Left hindlimb (tissue), 1 donor: Measurements from ENCODE around the gene RASGRF2.

Experiments used
- DNase-seq: peaks from one replicate; pipeline ENCODE4 v3.0.0-alpha.2; 2018

The RASGRF2 gene

GRCh38 chr5:81212211-81212751 lies 252.1 kb downstream of the RASGRF2 start:
- DNase-seq, result no peak

- DNase-seq, result no peak
Measured at GRCh38 chr5:81213070-81213469, 252.9 kb downstream of the RASGRF2 start.

- no peak for DNase-seq
Measured at GRCh38 chr5:81214848-81215247, 254.7 kb downstream of the RASGRF2 start.

GRCh38 chr5:81216152-81216551 lies 256.0 kb downstream of the RASGRF2 start:
- DNase-seq, result no peak

DNA sequence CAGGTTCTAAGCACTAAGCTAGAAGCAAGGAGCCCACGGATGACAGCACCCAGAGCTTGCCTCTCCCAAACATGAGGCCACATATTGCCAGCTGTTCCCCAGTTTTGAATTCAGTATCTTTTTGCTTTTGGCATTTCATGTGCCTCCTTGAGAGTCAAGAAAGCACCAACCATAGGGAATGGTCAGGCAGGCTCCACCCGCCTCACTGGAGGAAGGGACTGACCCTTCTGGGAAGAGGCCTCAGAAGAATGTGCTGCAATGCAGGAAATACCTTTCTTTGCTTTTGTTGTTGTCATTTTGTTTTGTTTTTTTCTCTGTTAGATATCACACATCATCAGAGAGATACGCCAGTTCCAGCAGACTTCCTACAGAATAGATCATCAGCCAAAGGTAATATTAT lies 259.2 kb downstream of the RASGRF2 start:
- no peak for DNase-seq

- no peak for DNase-seq
Measured at GRCh38 chr5:81222285-81222684, 262.1 kb downstream of the RASGRF2 start.

DNA sequence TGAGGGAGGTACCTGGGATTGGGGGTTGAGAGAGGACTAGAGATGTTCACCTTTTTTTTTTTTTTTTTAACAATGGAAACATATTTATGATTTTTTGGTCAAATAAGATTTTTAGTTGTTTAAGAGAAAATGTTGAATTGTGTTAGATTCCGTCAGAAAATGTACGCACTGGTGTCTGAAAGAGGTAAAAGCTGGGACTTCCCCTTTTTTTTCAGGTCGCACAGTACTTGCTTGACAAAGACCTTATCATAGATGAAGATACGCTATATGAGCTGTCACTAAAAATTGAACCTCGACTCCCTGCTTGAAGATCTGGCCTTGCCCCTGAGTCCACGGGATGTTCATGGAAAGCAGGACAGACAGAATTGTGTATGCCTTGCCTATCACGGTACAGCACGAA lies 265.3 kb downstream of the RASGRF2 start:
- DNase-seq, result no peak

DNA sequence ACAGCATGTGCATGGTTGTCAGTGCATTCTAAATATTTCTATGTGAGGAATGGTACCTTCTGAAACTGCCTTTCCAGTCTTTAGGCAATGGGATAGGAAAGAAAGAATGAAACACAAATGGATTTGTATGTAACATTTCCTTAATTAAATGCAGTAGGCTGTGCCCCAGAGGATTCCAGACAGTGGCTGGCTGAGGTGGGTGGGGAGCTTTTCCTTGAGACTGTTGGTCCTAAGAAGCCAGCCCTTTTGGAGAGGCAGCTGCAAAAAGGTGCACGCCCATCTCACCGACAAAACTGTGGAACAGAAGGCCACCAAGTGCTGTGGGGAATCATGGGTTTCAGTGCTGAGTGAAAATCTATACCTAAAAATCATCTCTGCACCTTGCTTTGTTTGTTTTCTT lies 266.1 kb downstream of the RASGRF2 start:
- DNase-seq, result no peak

DNA sequence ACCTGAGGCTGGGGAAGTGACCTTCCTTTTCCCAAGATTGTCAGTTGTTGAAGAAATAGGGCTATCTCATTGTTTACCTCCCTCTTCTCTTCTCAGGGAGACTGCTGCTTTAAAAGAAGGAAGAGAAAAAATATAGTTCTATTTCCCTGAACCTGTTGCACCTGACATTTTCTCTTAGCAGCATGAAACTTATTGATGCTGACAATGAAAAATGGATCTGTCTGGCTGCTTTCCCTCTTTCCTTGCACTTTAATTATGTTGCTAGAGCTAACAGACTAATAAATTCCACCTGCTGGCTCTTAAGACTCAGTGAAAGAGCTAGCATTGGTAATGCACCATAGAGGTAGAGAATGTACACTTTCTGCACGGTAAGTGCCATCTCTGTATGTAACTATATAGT lies 266.8 kb downstream of the RASGRF2 start:
- DNase-seq, result no peak

GRCh38 chr5:81228084-81228483 lies 267.9 kb downstream of the RASGRF2 start:
- no peak for DNase-seq

GRCh38 chr5:81230416-81230815 lies 270.3 kb downstream of the RASGRF2 start:
- DNase-seq, result no peak

- DNase-seq, result peak; percentile 60
Measured at GRCh38 chr5:81232464-81233079, 272.4 kb downstream of the RASGRF2 start.

GRCh38 chr5:81233080-81233634 lies 273.0 kb downstream of the RASGRF2 start, which contains the start of gene CKMT2:
CKMT2 (plus strand) TSS chr5:81233322; CDS start chr5:81251133, 17,811 bp downstream.
- peak; percentile 80 for DNase-seq

DNA sequence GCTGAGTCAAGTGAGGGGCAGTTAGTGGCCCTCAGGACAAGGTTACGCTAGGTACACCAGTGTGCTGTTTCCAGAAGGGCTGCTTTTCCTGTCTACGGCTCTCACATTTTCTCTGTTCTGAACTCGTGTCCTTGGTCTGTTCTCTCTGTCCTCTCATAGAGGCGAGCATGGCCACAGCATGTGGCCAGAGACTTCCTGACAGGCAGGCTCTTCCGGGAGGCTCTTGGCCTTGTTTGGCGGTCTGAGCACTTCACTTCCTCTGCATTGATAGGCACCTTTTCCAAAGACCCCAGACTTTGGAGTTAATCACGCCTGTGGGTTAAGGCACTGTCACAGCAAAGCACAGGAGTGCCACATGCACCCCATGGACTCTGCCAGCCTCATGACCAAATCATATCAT lies 274.1 kb downstream of the RASGRF2 start:
- DNase-seq, result no peak

DNA sequence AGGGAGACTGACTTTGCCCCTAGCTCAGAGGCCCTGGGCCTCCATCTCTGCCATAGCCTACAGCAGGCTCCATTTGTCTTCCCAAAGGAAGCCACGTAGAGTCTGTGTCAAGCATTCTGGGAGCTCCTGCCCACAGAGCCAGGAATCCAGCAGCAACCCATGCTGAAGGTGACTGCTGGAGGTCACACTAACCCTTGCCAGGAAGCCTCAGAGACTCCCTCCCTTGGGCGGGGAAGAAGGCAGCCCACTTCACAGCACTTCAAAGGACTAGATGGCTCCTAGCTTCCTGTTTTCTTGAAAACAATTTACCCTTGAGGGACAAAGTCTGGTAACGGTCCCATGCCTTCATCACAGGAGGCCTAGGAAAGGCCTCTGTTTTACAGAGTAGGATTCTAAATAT lies 274.6 kb downstream of the RASGRF2 start:
- DNase-seq, result no peak

- DNase-seq, result no peak
Measured at GRCh38 chr5:81235287-81236072, 275.3 kb downstream of the RASGRF2 start.

DNA sequence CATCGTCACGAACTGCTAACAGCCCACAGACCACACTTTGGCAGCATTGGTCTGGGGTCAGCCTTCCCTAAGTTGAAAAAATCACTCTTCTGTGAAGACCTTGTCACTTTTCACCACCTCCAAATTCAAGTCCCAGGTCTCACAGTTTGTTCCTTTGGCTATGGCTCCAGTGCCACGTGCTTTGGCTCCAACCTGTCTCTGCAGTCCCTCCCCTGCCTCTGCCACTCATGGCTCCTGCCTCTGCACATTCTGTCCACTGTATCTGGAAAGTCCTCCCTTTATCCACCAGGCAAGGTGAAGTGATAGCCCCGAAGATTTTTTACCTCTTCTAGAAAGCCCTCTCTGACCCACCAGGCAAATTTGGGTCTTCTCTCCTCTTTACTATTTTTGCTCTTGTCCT lies 278.3 kb downstream of the RASGRF2 start:
- no peak for DNase-seq

DNA sequence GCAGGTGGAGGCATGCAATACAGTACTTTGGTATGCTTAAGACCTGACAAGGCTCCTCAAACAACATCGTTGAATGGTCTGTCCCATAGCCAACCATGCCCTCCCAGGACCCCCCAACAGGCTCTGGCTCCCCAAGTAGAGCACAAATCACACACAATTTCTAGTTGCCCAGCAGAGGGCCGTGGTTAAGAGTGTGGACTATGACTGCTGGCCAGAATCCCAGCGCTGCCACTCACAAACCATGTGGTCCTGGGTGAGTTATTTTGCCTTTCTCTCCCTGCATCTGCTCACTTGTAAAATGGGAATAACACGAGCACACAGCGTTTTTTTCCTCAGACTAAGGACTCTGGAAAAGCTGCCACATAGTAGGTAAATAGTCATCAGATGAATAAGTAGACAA lies 279.4 kb downstream of the RASGRF2 start:
- no peak for DNase-seq

DNA sequence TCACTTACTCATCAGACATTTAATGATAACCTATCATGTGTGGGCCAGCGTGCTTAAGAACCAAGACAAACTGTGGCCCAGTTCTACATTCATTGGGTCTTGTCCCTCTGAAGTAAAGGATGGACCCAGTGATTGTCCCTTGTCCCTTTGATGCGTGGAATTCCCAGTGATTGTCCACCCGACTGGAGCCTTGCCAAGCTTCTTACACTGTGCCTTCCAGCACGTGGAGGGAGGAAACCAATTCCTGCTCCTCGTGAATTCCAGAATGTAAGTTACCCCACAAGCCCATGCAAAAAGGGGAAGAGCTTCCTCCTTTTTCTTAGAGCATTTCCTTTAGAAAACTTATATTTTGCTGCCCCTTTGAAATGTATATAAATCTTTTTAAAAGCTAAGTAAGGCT lies 280.8 kb downstream of the RASGRF2 start:
- DNase-seq, result no peak

- no peak for DNase-seq
Measured at GRCh38 chr5:81241961-81242648, 281.9 kb downstream of the RASGRF2 start.

- DNase-seq, result no peak
Measured at GRCh38 chr5:81242906-81243436, 282.8 kb downstream of the RASGRF2 start.

DNA sequence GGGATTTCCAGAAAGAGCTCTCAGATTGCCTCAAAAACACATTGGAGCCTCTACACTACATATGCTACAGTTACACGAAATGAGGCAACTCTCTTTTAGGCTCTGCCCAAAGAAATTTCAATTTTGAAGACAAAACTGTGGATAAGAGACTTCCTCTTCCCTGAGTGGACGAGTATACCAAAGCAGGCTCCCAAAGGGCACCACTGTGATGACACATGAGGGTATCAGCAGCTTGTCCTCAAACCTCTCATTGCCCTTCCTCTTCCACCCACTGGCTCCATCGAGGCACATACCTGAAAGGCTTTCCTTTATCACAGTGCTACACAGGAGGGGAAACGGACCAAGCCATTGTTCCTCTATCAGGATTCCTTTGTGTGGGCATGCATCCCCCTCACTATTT lies 284.3 kb downstream of the RASGRF2 start:
- no peak for DNase-seq

- no peak for DNase-seq
Measured at GRCh38 chr5:81245871-81246235, 285.7 kb downstream of the RASGRF2 start.
